Measurements from ENCODE around the gene RAMP1. TPM values are rescaled to one million over a fixed set of nuclear protein-coding genes. Genes with fewer than 3 reads are reported as not detected.

RAMP1 gene
- total RNA-seq, 6 experiments from 2014 or later, result 10.1 to 75.2 (median 37.5) TPM

DNA sequence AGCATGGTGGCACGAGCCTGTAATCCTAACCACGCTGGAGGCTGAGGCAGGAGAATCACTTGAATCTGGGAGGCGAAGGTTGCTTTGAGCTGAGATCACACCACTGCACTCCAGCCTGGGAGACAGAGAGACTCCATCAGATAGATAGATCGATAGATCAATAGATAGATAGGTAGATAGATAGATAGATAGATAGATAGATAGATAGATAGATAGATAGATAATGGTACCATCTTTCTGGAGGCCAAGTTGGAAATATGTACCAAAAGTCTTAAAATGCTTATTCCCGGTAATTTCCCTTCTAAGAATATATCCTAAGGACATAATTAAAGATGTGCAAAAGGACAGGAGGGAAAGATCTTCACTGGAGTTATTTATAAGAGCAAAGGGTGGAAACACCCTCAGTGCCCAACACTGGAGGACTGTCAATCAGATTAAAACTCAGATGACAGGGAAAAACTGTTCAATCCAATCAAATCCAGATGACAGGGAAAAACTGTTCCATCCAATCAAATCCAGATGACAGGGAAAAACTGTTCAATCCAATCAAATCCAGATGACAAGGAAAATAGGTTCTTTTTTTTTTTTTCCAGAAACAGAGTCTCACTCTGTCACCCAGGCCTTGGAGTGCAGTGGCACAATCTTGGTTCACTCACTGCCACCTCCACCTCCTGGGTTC, 58.4 kb downstream of the RAMP1 start:
- H3K4me3 ChIP-seq, result no peak overlapping the region
- no peak for TF ChIP-seq POLR2A (IDR thresholded peaks at IDR 0.05)
- TF ChIP-seq, protein P1, sequence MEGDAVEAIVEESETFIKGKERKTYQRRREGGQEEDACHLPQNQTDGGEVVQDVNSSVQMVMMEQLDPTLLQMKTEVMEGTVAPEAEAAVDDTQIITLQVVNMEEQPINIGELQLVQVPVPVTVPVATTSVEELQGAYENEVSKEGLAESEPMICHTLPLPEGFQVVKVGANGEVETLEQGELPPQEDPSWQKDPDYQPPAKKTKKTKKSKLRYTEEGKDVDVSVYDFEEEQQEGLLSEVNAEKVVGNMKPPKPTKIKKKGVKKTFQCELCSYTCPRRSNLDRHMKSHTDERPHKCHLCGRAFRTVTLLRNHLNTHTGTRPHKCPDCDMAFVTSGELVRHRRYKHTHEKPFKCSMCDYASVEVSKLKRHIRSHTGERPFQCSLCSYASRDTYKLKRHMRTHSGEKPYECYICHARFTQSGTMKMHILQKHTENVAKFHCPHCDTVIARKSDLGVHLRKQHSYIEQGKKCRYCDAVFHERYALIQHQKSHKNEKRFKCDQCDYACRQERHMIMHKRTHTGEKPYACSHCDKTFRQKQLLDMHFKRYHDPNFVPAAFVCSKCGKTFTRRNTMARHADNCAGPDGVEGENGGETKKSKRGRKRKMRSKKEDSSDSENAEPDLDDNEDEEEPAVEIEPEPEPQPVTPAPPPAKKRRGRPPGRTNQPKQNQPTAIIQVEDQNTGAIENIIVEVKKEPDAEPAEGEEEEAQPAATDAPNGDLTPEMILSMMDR (IDR thresholded peaks at IDR 0.05), result no peak
- H3K4me1 ChIP-seq, result no peaks in the 10 kb centered on the region
- intact Hi-C loops (cut with DNase I), result no loop called here
- H3K27me3 ChIP-seq, result no peaks in the 10 kb centered on the region
- DNase-seq (no peak), ATAC-seq (no peak)
- H3K27ac ChIP-seq, result no peak overlapping the region
- H3K36me3 ChIP-seq, result no peaks in the 10 kb centered on the region
- WGBS (ENCODE audit: insufficient coverage, low coverage, low lambda C conversion rate, missing lambda C conversion rate), result 82% methylated on average over 3 of the region's 5 CpGs
- no peaks in the 10 kb centered on the region for H3K9me3 ChIP-seq

DNA sequence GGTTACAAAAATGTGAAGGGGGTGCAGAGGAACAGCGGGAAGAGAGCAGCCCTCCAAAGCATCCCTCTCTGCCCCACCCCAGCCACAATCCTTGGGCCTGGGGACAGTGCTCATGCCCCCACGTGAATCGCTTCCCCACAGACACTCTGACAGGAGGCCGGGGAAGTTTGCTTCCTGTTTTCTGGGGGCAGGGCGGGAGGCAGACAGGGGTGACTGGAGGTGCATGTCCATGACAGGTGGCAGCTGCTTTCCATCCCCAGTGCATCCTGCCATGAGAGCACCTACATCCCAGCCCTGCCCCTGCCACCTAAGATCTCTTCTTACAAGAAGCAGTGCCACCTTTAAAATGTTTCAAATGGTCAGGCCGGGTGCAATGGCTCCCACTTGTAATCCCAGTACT, 60.2 kb downstream of the RAMP1 start:
- peak in 1 of 4 donors; percentile 15 for ATAC-seq
- 55% methylated on average over 4 of the region's 6 CpGs for WGBS (ENCODE audit: insufficient coverage, low coverage, low lambda C conversion rate, missing lambda C conversion rate)
- TF ChIP-seq, protein P1 (IDR thresholded peaks at IDR 0.05), result no peak
- no peak for TF ChIP-seq POLR2A (IDR thresholded peaks at IDR 0.05)

DNA sequence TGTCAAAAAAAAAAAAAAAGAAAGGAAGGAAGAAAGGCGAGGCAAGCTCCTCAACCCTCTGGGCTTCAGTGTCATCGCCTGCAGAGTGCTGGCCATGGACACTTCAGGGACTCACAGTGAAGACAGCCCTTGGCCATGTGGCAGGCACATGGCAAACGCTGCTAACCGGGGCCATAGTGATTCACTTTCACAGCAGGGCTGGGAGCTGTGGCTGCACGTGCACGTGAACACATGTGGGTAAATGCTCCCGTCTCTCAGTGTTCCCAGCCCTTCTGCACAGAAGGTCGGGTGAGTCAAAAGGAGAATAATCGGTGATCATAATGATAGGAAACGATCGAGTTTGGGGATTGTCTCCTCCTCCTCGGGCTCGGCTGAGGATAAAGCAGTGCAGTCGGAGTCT, 61.2 kb downstream of the RAMP1 start:
- DNase-seq (no peak), ATAC-seq (no peak)
- intact Hi-C loops (cut with DNase I), result no loop called here
- no peak overlapping the region for H3K27ac ChIP-seq
- no peaks in the 10 kb centered on the region for H3K9me3 ChIP-seq
- no peaks in the 10 kb centered on the region for H3K4me1 ChIP-seq
- no peaks in the 10 kb centered on the region for H3K27me3 ChIP-seq
- H3K4me3 ChIP-seq, result no peak overlapping the region
- no peak for TF ChIP-seq POLR2A (IDR thresholded peaks at IDR 0.05)
- TF ChIP-seq, protein P1 (IDR thresholded peaks at IDR 0.05), result no peak
- 84% methylated on average over 6 of the region's 14 CpGs for WGBS (ENCODE audit: insufficient coverage, low coverage, low lambda C conversion rate, missing lambda C conversion rate)
- no peaks in the 10 kb centered on the region for H3K36me3 ChIP-seq

More for the DNA sequence above, 60.2 kb downstream of the RAMP1 start:
- H3K27ac ChIP-seq, result no peak overlapping the region
- no peaks in the 10 kb centered on the region for H3K9me3 ChIP-seq
- no peak overlapping the region for H3K4me3 ChIP-seq
- no peak for DNase-seq
- H3K4me1 ChIP-seq, result no peaks in the 10 kb centered on the region
- H3K27me3 ChIP-seq, result no peaks in the 10 kb centered on the region
- intact Hi-C loops (cut with DNase I), result no loop called here
- H3K36me3 ChIP-seq, result no peaks in the 10 kb centered on the region

DNA sequence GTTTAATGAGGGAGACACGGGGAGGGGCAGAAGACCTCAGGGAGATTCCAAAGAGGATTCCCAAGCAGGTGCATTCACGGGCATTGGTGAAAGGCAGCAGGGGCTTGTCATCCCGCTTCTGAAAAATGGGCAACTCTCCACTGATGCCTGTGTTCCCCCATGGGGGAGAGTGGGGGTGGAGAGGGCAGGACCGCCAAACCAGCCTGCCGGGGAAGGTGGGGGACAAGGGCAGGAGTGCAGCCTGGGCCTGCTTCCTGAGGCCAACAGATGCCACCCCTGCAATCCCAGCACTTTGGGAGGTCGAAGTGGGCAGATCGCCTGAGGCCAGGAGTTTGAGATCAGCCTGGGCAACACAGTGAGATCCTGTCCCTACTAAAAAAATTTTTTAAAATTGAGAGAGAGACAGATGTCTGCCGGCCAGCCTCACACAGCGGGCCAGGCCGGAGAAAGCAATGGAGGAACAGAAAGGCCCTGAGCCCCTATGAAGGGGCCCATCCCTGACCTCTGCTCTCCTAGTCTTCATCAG, 62.6 kb downstream of the RAMP1 start:
- intact Hi-C loops (cut with DNase I), result no loop called here
- H3K4me1 ChIP-seq, result no peaks in the 10 kb centered on the region
- no peaks in the 10 kb centered on the region for H3K9me3 ChIP-seq
- whole genome bisulfite sequencing (ENCODE audit: insufficient coverage, low coverage, low lambda C conversion rate, missing lambda C conversion rate), result 91% methylated on average over 8 of the region's 10 CpGs
- DNase-seq, result no peak
- no peak for ATAC-seq
- TF ChIP-seq, protein P1 (IDR thresholded peaks at IDR 0.05), result no peak
- no peak for TF ChIP-seq POLR2A (IDR thresholded peaks at IDR 0.05)
- H3K4me3 ChIP-seq, result no peak overlapping the region
- H3K27me3 ChIP-seq, result no peaks in the 10 kb centered on the region
- no peaks in the 10 kb centered on the region for H3K36me3 ChIP-seq
- no peak overlapping the region for H3K27ac ChIP-seq

Data from right lobe of liver (tissue), 6 donors.